GM12872 (cell line): ENCODE results near the gene XCL2.

ENCODE experiments used
- TF ChIP-seq, protein P1 (sequence below): IDR thresholded peaks from 3 replicates; pipeline ENCODE4 v1.5.1; 2011; ENCODE audit warnings: low read depth, mild to moderate bottlenecking, low read length, moderate library complexity; ENCODE audit not compliant: insufficient read depth

XCL2 gene

DNA sequence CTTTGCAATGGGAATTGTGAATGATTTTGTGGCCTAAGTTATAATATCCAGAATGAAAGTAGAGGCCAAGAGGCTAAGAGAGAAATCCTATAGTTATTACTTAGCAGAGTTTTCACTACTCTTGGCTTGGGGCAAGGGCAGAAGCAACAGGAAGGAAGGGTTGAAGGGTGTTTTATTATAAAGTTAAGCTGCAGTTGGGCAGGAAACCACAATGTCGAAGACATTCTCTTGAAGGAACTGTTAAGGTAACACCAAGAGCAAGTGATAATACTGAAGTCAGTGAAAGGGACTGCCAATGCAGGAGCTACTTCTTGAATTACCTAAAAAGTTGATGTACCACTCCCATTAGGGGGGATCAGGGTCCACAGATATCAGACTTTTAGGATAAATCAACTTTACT, 8.3 kb downstream of the XCL2 start:
- TF ChIP-seq, protein P1, sequence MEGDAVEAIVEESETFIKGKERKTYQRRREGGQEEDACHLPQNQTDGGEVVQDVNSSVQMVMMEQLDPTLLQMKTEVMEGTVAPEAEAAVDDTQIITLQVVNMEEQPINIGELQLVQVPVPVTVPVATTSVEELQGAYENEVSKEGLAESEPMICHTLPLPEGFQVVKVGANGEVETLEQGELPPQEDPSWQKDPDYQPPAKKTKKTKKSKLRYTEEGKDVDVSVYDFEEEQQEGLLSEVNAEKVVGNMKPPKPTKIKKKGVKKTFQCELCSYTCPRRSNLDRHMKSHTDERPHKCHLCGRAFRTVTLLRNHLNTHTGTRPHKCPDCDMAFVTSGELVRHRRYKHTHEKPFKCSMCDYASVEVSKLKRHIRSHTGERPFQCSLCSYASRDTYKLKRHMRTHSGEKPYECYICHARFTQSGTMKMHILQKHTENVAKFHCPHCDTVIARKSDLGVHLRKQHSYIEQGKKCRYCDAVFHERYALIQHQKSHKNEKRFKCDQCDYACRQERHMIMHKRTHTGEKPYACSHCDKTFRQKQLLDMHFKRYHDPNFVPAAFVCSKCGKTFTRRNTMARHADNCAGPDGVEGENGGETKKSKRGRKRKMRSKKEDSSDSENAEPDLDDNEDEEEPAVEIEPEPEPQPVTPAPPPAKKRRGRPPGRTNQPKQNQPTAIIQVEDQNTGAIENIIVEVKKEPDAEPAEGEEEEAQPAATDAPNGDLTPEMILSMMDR: no peak

- TF ChIP-seq, protein P1: no peak
Measured at GRCh38 chr1:168531615-168532345, 12.0 kb downstream of the XCL2 start.

- TF ChIP-seq, protein P1: no peak
Measured at GRCh38 chr1:168529518-168529917, 14.3 kb downstream of the XCL2 start.

GRCh38 chr1:168521401-168522000, 22.3 kb downstream of the XCL2 start:
- TF ChIP-seq, protein P1: no peak

DNA sequence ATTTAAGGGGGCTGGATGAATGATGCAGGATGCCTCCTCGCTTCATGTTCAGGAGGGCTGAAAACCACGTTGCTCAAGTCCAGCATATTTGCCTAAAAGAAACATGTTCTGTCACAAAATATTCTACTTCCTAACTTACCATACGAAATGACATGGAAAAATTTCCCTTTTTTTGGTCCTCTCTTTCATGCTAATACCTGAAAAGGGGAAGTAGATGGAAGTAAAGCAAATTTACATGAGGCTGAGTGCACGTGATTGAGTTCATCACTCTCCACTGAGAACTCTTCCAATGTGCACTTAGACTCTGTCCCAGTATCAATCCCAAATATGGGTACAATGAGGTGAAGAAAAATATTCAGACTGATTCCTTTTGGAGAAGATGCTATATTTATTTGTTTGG, 23.0 kb downstream of the XCL2 start:
- TF ChIP-seq, protein P1: no peak

DNA sequence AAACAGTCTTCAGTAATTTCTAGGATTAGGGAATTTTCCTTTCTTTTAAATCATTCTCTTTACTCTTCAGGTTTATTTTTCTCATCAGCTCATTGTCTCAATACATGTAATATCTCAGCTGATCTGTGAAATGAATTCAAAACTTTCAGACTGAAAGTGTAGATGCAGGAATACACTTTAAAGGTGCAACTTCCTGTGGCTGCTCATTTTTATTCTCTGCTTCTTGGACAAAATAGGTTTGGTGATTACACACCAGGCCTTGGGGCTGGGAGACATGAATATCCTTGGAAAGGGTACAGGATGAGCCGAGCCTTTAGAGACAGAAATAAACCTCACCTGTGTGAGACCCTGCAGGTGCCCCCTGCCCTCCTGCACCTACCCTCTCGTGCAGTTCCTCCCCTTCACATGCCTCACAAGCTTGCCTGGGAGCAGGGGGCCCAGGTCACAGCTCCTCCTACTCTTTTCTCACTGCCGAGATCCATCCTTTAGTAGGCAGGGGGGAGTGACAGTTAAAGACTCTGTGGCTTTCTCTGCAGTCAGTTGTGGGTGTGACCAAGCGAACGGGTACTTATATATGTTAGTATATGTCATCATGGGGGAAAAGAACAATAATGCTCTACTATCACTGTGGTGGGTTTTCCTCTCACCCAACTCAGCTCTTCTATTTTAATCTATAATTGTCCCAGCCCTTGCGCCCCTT, 23.6 kb downstream of the XCL2 start:
- TF ChIP-seq, protein P1: no peak

DNA sequence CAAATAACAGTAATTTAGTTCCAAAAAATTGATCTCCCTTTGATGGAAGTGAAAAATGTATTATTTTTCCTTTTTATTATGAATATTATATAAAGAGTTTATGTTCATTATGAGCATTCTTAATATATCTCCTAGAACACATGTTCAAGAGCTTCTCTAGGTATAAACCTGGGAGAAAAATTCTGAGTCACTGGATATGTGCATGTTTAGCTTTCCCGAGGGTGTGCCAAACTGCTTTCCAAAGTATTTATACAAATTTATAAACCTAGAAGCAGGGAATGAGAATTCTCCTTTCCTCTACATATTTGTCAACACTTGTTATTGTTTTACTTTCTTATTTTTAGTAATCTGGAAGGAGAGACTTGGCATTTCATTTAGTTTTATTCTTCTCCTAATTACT, 25.0 kb downstream of the XCL2 start:
- TF ChIP-seq, protein P1: no peak
